Astrocyte (in vitro differentiated cells and primary cell): ENCODE data around the gene DRD4. TPM values are rescaled to one million over a fixed set of nuclear protein-coding genes. Genes with fewer than 3 reads are reported as not detected.
A peak's percentile ranks its signal among the peaks of the same experiment; 100 is the strongest.

Source experiments
- DNase-seq: peaks from one replicate; pipeline ENCODE4 v3.0.0-alpha.2; 2010; ENCODE audit warnings: low read depth
- FAIRE-seq: peaks from 2 replicates; lab custom pipeline; 2011; peaks lifted over from hg19 to GRCh38; lab: Jason Lieb, UNC
- H2AFZ ChIP-seq: 2 replicates; pipeline ENCODE4 v1.6.0; 2012; ENCODE audit warnings: low read depth, low read length, inconsistent platforms
- H3K27ac ChIP-seq: 2 replicates; pipeline ENCODE4 v1.5.1; 2011; ENCODE audit warnings: low read depth, low read length, inconsistent platforms
- H3K27me3 ChIP-seq: 2 replicates; pipeline ENCODE4 v1.6.0; 2011; ENCODE audit warnings: low read length, inconsistent platforms; ENCODE audit not compliant: insufficient read depth
- H3K36me3 ChIP-seq: 2 replicates; pipeline ENCODE4 v1.5.1; 2011; ENCODE audit warnings: low read length, inconsistent platforms; ENCODE audit not compliant: insufficient read depth
- H3K4me1 ChIP-seq: 2 replicates; pipeline ENCODE4 v1.5.1; 2011; ENCODE audit warnings: low read length, inconsistent platforms; ENCODE audit not compliant: insufficient read depth
- H3K4me2 ChIP-seq: 2 replicates; pipeline ENCODE4 v1.6.0; 2012; ENCODE audit warnings: low read length, inconsistent platforms
- H3K4me3 ChIP-seq: 2 replicates; pipeline ENCODE4 v1.5.1; 2011; ENCODE audit warnings: low read depth, mild to moderate bottlenecking, low read length, inconsistent platforms; ENCODE audit not compliant: insufficient read depth
- H3K79me2 ChIP-seq: 2 replicates; pipeline ENCODE4 v1.6.0; 2012; ENCODE audit warnings: mild to moderate bottlenecking, low read length, inconsistent platforms; ENCODE audit not compliant: insufficient read depth
- H3K9ac ChIP-seq: 2 replicates; pipeline ENCODE4 v1.6.0; 2012; ENCODE audit warnings: mild to moderate bottlenecking, low read length, inconsistent platforms
- H3K9me3 ChIP-seq: 2 replicates; pipeline ENCODE4 v1.5.1; 2012; ENCODE audit warnings: low read depth, mild to moderate bottlenecking, low read length, inconsistent platforms; ENCODE audit not compliant: insufficient read depth
- H4K20me1 ChIP-seq: 2 replicates; pipeline ENCODE4 v1.6.0; 2012; ENCODE audit warnings: low read length, inconsistent platforms; ENCODE audit not compliant: insufficient read depth
- H3K27ac Mint-ChIP-seq: one replicate; pipeline ENCODE4 v1.8.0; 2021; ENCODE audit warnings: mild to moderate bottlenecking, mixed read lengths; ENCODE audit not compliant: unreplicated experiment
- H3K27me3 Mint-ChIP-seq: one replicate; pipeline ENCODE4 v1.8.0; 2021; ENCODE audit warnings: low read depth, mixed read lengths; ENCODE audit not compliant: unreplicated experiment
- H3K36me3 Mint-ChIP-seq: one replicate; pipeline ENCODE4 v1.8.0; 2021; ENCODE audit warnings: low read depth, mixed read lengths; ENCODE audit not compliant: unreplicated experiment
- H3K4me1 Mint-ChIP-seq: one replicate; pipeline ENCODE4 v1.8.0; 2021; ENCODE audit warnings: low read depth, mixed read lengths; ENCODE audit not compliant: unreplicated experiment
- H3K4me3 Mint-ChIP-seq: one replicate; pipeline ENCODE4 v1.8.0; 2021; ENCODE audit warnings: mild to moderate bottlenecking, moderate library complexity, mixed read lengths; ENCODE audit not compliant: unreplicated experiment
- H3K9me3 Mint-ChIP-seq: one replicate; pipeline ENCODE4 v1.8.0; 2021; ENCODE audit warnings: mild to moderate bottlenecking, mixed read lengths; ENCODE audit not compliant: unreplicated experiment
- CTCF ChIP-seq: IDR thresholded peaks from 2 replicates; pipeline ENCODE4 v1.5.1; 2011; ENCODE audit warnings: low read depth, mild to moderate bottlenecking, inconsistent platforms, low read length, moderate library complexity; ENCODE audit not compliant: insufficient read depth
- EZH2 ChIP-seq: IDR thresholded peaks from 2 replicates; pipeline ENCODE4 v1.6.1; 2012; ENCODE audit warnings: mild to moderate bottlenecking, low read length, inconsistent platforms; ENCODE audit not compliant: insufficient read depth
- total RNA-seq: library from RNA; stranded (reverse); gene quantifications from 2 replicates; pipeline ENCODE4 v1.2.1, GENCODE V29; 2021

The DRD4 gene
- total RNA-seq, 1 donor from 2014 or later, result 9.9 TPM

- Histone ChIP-seq H3K4me2 (no peak overlapping the region), H3K9me3 (no peaks in the 10 kb centered on the region), H3K36me3 (peaks cover 15% of the 10 kb centered on the region), H3K79me2 (peaks cover 13% of the 10 kb centered on the region), H2AFZ (no peak overlapping the region), H4K20me1 (peaks cover 70% of the 10 kb centered on the region), H3K4me1 (peaks cover 11% of the 10 kb centered on the region), H3K27ac (no peak overlapping the region), H3K9ac (no peak overlapping the region), H3K4me3 (no peak overlapping the region), H3K27me3 (no peaks in the 10 kb centered on the region)
- Mint-ChIP-seq H3K9me3 (no peaks in the 10 kb centered on the region), H3K4me1 (peaks cover 5% of the 10 kb centered on the region), H3K27ac (peak overlapping the region; percentile 34), H3K27me3 (no peaks in the 10 kb centered on the region), H3K4me3 (no peak overlapping the region), H3K36me3 (peaks cover 19% of the 10 kb centered on the region)
- no peak for TF ChIP-seq EZH2
- FAIRE-seq (no peak), DNase-seq (no peak)
These were observed 25.8 kb upstream of the DRD4 start for GRCh38 chr11:611001-611996.

GRCh38 chr11:612201-612960 is 24.7 kb upstream of the DRD4 start:
- H3K27ac Mint-ChIP-seq, result peak overlapping the region; percentile 75
- Histone ChIP-seq H2AFZ (no peak overlapping the region), H3K4me2 (no peak overlapping the region), H4K20me1 (peaks cover 64% of the 10 kb centered on the region), H3K9ac (no peak overlapping the region), H3K4me1 (peaks cover 11% of the 10 kb centered on the region), H3K9me3 (no peaks in the 10 kb centered on the region), H3K79me2 (peaks cover 13% of the 10 kb centered on the region), H3K27ac (no peak overlapping the region), H3K4me3 (no peak overlapping the region), H3K36me3 (peaks cover 6% of the 10 kb centered on the region), H3K27me3 (no peaks in the 10 kb centered on the region)
- H3K4me3 Mint-ChIP-seq, result peak overlapping the region; percentile 71
- no peak for FAIRE-seq
- peaks cover 5% of the 10 kb centered on the region for H3K4me1 Mint-ChIP-seq
- no peak for DNase-seq
- peaks cover 16% of the 10 kb centered on the region for H3K36me3 Mint-ChIP-seq
- H3K27me3 Mint-ChIP-seq, result no peaks in the 10 kb centered on the region
- no peaks in the 10 kb centered on the region for H3K9me3 Mint-ChIP-seq
- TF ChIP-seq EZH2, result no peak
- no peak for TF ChIP-seq CTCF

GRCh38 chr11:612961-613300 is 24.1 kb upstream of the DRD4 start:
- Mint-ChIP-seq H3K27ac (peak overlapping the region; percentile 47), H3K36me3 (peaks cover 14% of the 10 kb centered on the region), H3K4me3 (no peak overlapping the region), H3K27me3 (no peaks in the 10 kb centered on the region), H3K9me3 (no peaks in the 10 kb centered on the region), H3K4me1 (peaks cover 5% of the 10 kb centered on the region)
- DNase-seq (no peak), FAIRE-seq (no peak)
- Histone ChIP-seq H3K9me3 (no peaks in the 10 kb centered on the region), H3K36me3 (peaks cover 6% of the 10 kb centered on the region), H3K4me2 (no peak overlapping the region), H3K27me3 (no peaks in the 10 kb centered on the region), H3K27ac (no peak overlapping the region), H2AFZ (no peak overlapping the region), H3K79me2 (peaks cover 9% of the 10 kb centered on the region), H3K9ac (no peak overlapping the region), H3K4me3 (no peak overlapping the region), H4K20me1 (peaks cover 63% of the 10 kb centered on the region), H3K4me1 (peaks cover 11% of the 10 kb centered on the region)
- no peak for TF ChIP-seq CTCF
- no peak for TF ChIP-seq EZH2
